ENCODE data around the gene ARL2BP.

DNA sequence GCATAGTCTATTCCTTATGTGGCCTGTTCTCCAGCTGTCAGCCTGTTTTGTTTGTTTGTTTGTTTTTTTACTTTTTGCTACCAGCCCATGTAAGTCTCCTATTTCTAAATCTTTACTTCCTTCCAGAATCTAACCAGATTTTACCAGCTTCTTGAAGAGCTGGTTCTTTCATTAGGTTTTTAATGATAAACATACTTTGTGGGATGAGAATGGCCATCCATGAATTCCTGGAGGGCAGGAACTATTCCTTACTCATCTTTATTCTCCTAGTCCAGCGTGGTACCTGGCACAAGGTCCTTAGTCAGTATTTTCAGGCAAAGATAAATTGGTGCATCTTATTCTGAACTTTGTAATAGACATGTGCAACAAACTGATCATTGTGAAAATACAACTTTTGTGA, 41.6 kb upstream of the ARL2BP start:
- TF ChIP-seq ESRRA (IDR thresholded peaks at IDR 0.05; ENCODE audit: low read length) (no peak), ETV6 (conservative IDR thresholded peaks at IDR 0.05 in 1 of 2, IDR thresholded peaks at IDR 0.05 in 1 of 2; ENCODE audit: borderline replicate concordance in 1 of 2, low read depth in 1 of 2) (no peak), POLR2AphosphoS5 (IDR thresholded peaks at IDR 0.05; ENCODE audit: low read length) (no peak), STAT1 (conservative IDR thresholded peaks at IDR 0.05) (no peak), E4F1 (IDR thresholded peaks at IDR 0.05; ENCODE audit: borderline replicate concordance, partially characterized antibody) (no peak), POLR2A (IDR thresholded peaks at IDR 0.05; ENCODE audit: low read depth, low read length) (no peak), FOXK2 (IDR thresholded peaks at IDR 0.05) (no peak), TARDBP (IDR thresholded peaks at IDR 0.05; ENCODE audit: borderline replicate concordance) (no peak), EGR1 (IDR thresholded peaks at IDR 0.05; ENCODE audit: borderline replicate concordance in 1 of 2, low read depth in 2 of 2, low read length in 2 of 2) (no peak)
- TF ChIP-seq, protein P1, sequence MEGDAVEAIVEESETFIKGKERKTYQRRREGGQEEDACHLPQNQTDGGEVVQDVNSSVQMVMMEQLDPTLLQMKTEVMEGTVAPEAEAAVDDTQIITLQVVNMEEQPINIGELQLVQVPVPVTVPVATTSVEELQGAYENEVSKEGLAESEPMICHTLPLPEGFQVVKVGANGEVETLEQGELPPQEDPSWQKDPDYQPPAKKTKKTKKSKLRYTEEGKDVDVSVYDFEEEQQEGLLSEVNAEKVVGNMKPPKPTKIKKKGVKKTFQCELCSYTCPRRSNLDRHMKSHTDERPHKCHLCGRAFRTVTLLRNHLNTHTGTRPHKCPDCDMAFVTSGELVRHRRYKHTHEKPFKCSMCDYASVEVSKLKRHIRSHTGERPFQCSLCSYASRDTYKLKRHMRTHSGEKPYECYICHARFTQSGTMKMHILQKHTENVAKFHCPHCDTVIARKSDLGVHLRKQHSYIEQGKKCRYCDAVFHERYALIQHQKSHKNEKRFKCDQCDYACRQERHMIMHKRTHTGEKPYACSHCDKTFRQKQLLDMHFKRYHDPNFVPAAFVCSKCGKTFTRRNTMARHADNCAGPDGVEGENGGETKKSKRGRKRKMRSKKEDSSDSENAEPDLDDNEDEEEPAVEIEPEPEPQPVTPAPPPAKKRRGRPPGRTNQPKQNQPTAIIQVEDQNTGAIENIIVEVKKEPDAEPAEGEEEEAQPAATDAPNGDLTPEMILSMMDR (IDR thresholded peaks at IDR 0.05 in 2 of 3, conservative IDR thresholded peaks at IDR 0.05 in 1 of 3; ENCODE audit: control insufficient read depth in 2 of 3, extremely low read depth in 1 of 3, insufficient read depth in 1 of 3, low read depth in 3 of 3, low read length in 3 of 3) = no peak
